Loucy (cell line): Measurements from ENCODE around the gene EOLA1.

Experiments used
- EZH2phosphoT487 ChIP-seq: fragments of 200-600 bp; IDR thresholded peaks from 2 replicates; pipeline ENCODE4 v1.6.1; 2018; ENCODE audit warnings: antibody characterized with exemption, mild to moderate bottlenecking, moderate library complexity, borderline replicate concordance
- TF ChIP-seq, protein P1 (sequence below): fragments of 200-600 bp; sonication (generic); conservative IDR thresholded peaks from 2 replicates; pipeline ENCODE4 v1.5.1; 2014; ENCODE audit warnings: mild to moderate bottlenecking, antibody characterized with exemption, low read length

DNA sequence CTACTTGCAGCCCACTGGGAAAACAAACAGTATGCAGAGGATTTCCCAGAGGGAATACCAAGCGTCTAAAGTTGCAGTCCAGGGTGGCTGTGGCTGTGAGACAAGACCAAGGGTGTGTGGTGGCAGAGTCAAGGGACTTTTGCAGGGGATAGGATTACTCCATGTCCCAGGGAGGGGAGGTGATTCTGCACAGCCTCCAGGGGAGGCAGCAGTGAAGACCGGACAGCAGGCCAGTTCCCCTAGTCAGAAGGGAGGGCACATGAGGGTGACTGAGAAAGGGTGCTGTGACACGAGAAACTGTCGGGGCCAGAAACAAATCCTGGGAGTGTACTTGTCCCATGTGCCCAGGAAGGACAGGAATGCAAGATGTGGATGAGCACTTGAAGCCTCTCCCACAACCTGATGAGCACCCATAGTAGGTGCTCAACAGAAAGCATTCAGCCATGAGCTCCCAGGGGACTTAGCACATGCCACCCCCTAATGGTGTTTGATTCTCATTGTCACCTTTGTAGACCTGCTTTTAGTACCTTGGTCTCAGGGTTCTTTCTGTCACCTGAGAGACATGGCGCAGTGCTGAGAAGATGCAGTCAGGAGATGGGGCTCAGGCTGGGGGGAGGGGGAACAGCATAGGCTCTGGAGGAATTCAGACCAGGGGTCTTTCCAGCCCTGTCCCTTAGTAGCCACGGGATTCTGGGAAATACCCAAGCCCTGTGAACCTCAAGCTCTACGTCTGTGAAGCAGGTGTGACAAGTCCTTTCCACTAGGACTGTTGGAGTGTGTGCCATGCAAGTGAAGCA is 27.0 kb downstream of the EOLA1 start:
- TF ChIP-seq, protein P1, sequence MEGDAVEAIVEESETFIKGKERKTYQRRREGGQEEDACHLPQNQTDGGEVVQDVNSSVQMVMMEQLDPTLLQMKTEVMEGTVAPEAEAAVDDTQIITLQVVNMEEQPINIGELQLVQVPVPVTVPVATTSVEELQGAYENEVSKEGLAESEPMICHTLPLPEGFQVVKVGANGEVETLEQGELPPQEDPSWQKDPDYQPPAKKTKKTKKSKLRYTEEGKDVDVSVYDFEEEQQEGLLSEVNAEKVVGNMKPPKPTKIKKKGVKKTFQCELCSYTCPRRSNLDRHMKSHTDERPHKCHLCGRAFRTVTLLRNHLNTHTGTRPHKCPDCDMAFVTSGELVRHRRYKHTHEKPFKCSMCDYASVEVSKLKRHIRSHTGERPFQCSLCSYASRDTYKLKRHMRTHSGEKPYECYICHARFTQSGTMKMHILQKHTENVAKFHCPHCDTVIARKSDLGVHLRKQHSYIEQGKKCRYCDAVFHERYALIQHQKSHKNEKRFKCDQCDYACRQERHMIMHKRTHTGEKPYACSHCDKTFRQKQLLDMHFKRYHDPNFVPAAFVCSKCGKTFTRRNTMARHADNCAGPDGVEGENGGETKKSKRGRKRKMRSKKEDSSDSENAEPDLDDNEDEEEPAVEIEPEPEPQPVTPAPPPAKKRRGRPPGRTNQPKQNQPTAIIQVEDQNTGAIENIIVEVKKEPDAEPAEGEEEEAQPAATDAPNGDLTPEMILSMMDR: no peak
- no peak for TF ChIP-seq EZH2phosphoT487
